HG03354 (cell line): ENCODE measurements around the gene DGLUCY.
"Not testable (repeated sequence)": the region's sequence is repeated elsewhere in the genome, so short reads cannot be mapped to it uniquely, and the experiment has no call there.

ENCODE experiments used
- ATAC-seq: cut with Tn5 transposase; IDR thresholded peaks from one replicate; pipeline ENCODE4 v1.9.1; 2021; ENCODE audit warnings: mild to moderate bottlenecking; ENCODE audit not compliant: unreplicated experiment, poor library complexity, severe bottlenecking

DGLUCY gene

DNA sequence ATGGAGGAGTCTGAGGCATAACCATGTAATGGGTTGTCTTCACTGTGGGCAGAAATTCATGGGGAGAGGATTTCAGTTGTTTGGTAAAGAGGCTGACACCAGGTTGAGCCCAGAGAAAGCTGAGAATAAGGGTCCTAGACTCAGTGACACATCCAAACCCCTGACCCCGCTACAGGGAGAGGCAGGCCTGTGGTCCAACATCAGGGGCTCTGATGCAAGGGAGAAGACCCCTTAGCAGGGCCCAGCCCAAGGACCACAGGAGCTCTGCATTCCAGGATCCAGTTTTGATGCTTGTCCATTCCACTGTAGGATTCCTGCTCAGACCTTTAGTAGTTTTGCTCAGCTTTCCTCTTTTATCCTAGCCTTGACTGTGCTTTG, 115.1 kb downstream of the DGLUCY start:
- ATAC-seq, result no peak

DNA sequence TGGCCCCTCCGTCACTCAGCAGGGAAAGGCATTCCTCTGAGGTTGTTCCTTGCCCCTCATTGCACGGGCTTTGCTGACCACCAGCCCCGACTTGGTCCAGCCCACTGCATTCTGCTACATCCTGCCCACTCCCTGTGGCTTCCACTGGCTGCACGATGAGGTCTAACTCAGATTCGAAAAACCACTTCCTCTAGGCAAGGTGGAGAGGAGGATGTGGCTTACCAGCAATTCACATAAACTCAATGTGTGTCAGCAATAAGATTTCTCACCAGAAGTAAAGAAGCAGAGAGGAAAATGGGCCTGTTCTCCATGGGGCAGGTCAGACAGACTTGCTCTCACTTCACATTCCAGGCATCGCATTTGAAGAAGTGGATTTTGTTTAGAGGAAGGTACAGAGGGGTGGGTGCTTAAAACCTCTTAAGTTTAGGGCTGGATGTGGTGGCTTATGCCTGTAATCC, 115.9 kb downstream of the DGLUCY start:
- peak; percentile 84 for ATAC-seq

DNA sequence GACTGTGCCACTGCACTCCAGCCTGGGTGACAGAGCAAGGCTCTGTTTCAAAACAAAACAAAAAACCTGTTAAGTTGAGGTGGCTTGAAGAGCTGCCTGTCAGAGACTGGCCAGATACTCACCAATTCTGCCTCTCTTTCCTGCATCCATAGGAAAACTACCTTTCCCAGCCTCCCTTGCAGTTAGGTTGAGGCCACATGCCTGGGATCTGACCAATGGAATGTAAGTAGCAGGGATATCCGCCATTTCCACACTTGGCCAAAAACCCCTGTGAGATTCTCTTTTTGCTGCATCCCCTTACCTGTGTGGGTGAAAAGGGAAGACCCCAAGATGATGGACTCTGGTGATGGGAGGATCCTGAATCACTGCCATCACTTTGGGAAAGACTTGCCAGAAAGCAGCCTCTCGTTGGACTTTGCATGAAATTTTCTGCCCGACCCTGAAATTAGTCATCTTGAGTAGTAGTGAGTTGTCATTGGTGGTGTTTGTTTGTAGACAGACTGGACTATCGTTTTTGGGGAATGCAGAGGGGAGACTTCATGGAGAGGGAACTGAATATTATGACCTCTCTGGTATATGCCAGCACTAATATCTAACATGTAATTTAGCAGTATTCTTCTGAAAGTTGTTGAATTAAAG, 116.6 kb downstream of the DGLUCY start:
- ATAC-seq, result no peak

DNA sequence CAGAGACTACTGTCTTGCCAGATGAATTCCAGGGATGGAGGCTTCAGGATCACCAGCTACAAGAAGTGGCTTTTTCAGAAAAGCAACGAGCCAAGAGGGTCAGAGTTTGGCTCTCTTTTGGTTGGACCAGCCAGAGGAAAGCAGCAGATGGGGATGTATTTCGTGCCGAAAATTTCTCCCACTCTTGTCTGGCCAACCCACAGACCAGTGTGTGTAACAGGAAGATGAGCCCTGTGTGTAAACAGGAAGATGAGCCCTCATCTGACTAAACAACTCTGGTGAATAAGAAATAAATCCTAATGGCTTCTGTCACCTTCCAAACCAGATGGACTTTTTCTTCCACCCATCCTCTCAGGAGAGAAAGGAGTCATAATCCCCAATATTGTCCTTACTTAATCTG, 117.6 kb downstream of the DGLUCY start:
- ATAC-seq, result no peak

DNA sequence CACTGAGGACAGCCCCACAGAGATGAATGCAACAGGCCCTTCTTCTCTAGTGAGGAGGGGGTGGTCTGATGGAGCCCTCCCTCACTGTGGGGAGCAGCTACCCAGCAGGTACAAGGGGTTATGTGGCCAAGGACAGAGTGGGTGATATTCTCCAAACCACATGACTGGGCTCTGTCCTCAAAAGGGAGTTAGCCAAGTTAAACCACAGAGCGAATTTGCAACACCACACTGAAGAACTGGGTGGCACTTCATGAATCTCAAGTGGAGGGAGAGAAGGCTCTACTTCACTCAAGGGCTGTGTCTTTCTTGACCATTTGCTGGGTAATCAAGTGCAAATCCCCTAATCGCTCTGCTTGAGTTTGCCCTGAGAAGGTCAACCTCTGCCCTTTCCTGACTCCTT, 118.2 kb downstream of the DGLUCY start:
- no peak for ATAC-seq

DNA sequence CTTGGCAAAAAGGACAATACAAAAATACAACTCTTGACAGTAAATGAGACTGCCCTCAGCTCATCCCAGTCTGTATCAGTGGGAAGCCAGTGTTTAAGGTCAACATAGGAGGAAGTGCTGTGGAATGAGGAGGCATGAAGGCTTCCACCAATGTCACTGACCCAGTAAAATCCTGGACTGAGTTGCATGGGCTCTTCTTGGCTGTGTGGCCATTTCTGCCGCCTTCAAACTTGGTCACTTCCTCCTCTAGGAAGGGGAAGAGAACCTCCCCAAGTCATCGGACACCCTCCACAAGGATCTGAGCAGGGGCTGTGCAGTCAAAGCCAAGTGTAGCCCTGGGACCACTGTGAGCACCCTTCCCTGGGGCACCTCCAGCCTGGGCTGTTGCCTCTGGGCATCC, 118.7 kb downstream of the DGLUCY start:
- ATAC-seq, result no peak

DNA sequence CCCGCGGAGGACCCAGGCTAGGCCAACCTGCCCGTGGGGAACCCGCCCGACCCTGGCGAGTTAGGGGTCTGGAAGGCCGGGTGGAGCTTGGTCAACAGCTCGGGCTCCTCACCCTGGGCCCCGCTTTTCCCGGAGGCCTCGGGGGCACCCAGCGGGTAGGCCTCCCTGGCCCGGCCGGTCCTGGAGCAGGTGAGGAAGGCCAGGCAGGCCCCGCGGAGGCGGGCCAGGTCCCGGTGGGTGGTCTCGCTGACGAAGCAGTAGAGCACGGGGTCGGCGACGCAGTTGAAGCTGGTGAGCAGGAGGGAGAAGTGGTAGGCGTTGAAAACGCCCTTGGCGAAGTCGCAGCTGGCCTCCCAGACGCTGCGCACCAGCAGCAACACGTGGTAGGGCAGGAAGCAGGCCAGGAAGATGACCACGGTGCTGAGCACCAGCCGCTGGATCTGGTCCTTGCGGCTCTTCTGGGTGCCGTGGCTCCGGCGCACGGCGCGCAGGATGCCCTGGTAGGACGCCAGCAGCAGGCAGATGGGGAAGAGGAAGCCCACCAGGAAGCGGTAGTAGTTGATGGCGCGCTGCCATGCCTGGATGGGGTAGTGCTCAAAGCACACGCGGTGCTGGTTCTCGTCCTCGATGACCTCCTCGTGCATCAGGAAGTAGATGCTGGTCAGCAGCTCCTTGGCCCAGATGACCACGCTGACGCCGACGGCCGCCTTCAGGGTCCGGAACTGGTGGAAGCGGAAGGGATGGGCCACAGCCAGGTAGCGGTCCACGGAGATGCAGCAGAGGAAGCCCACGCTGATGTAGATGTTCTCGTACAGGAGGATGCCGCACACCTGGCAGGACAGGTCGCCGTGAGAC, 120.3 kb downstream of the DGLUCY start:
- ATAC-seq, result no peak

DNA sequence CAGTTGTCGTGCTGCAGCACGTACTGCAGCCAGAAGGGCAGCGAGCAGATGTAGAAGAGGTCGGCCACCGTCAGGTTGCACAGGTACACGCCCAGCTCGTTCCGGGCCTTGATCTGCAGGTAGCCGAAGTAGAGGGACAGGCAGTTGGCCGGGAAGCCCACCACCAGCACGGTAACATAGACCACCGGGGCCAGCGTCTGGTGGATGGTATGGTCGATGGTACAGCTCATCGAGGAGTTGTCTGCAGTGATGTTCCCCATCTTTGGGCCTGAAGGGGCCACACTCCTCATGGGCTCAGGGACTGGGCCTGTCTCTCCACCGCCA, 120.9 kb downstream of the DGLUCY start:
- ATAC-seq, result no peak

DNA sequence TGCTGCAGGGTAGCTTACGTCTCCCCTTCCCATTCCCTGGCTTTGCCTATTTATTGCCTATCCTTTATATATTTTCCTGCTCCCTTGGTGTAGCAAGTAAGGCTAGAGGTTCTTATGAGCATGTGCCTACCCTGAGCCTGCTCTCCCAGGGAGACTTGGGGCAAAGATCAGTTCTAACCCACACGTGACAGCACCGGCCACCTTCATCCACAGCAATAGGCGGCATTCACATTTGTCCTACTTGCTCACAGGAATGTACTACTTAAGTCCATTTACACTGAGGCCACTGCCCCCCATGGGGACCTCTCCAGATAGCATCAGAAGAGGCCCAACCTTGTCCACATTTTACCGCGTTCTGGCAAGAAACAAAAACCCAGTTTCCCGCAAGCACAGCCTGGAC, 122.0 kb downstream of the DGLUCY start:
- no peak for ATAC-seq

DNA sequence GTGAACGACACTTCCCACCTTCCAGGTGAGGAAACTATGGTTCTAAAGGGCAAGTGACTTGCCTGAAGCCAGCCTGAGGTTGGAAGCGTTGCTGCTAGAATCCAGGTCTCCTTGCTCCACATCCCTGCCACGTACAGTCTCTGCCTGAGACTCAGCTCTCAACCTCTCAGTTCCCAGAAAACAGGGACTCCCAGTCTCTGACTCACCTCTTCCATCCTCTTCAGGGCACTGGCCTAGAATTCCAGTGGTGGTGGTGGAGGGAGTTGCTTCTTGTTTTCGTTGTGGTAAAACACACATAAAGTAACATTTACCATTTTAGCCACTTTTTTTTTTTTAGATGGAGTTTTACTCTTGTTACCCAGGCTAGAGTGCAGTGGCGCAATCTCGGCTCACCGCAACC, 123.3 kb downstream of the DGLUCY start:
- no peak for ATAC-seq

DNA sequence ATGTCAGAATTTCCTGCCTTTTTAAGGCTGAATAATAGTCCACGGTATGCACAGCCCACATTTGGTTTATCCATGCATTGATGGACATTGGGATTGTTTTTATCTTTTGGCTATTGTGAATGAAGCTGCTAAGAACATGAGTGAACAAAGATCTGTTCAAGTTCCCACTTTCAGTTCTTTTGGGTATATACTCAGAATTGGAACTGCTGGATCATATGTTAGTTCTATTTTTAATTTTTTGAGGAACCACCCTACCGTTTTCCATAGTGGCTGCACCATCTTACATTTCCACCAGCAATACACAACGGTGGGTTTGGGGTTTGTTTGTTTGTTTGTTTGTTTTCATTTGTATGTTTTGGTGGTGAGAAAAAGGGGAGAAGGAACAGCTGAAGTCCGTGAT, 124.2 kb downstream of the DGLUCY start:
- no peak for ATAC-seq

DNA sequence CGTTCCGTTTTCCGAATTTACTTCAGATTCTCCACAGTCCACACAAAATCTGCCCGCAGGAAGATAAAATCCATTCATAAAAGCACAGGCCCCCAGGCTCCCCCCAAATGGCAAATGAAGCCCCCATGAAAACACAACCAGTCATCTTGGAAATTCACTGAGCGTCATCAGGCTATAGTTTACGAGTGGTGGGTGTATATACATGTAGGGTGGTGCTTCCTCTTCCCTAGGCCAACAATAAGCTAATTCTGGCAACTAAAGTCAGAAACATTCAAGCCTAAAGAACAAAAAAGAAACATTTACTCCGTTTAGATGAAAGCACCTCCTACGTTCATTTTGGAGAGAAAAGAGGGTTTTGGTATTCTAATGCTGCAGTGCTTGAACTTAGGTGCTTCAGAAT, 124.8 kb downstream of the DGLUCY start:
- ATAC-seq, result no peak

DNA sequence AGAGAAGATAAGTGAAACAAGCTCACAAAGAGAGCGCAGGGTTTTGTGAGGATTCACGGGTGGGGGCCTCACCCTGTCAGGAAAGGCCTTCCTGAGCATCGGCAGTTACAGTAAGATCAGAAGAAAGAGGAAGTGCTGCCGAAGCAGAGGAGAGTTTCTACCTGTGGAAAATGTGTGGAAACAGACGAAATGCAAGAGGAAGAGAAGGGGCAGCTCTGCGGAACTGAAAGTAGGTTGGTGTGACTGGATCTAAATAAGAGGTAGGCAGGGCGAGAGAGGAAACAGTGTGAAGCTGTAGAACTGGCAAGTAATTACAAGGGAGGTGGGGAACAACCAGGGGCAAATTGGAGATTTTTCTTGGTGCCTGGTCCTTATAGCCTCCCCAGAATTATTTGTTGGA, 128.0 kb downstream of the DGLUCY start:
- peak; percentile 70 for ATAC-seq

DNA sequence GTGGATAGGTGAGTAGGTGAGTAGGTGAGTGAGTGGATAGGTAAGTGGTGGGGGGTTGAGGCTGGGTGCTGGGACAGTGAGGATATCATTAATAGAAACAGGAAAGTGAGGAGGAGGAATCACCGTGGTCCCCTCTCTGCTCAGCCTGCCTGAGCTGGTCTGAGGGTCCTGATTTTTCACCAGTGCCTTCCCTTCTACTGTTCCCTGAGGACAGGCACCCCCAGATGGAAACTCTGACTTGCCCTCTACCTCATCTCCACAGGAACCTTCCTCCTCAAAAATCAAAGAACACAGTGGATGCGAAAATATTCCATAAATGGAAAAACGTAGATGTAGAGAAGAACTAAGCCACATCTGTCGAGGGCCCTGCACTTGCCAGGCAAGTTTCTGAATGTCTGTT, 128.8 kb downstream of the DGLUCY start:
- no peak for ATAC-seq

DNA sequence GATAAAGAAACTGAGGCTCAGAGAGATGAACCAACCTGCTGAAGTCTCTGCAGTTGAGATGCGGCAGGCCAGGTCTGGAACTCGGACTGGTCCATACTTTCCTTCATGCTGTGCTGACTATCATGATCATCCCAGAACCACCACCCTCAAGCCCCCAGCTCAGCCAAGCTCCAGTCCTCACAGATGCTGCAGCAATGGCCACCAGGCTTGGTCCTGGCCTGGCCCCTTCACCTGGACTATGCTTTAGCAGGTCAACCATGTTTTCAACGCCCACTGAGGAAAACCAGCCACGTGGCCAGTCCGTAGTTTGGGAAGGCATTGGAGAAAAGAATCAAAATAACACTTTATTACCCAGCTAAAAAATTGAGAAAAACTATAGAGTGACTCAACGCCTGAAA, 129.2 kb downstream of the DGLUCY start:
- peak; percentile 4 for ATAC-seq

DNA sequence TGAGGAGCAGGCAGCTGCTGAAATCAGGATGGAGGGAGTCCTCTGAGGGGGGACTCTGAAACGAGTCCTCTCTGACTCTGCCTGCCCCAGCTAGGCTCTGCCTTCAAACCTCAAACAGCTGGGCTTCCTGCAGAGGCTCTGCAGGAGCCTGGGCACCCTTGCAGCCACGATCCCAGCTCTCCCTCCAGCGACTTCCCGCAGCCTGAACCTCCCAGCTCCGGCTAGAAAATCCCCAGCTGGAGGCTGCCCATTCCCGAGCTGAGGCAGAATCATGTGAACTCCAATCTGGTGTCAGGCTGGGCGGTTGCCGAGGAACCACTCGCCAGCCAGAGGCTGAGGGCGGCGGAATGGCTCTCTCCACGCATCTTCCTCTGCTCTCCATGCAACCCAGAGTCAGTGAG, 130.6 kb downstream of the DGLUCY start, which contains the start of gene GPR68:
Gene GPR68 (minus strand): TSS at position 204 of the 401 bp plus-strand sequence. CDS start 9,654 bp downstream, outside the sequence.
- ATAC-seq, result no peak

DNA sequence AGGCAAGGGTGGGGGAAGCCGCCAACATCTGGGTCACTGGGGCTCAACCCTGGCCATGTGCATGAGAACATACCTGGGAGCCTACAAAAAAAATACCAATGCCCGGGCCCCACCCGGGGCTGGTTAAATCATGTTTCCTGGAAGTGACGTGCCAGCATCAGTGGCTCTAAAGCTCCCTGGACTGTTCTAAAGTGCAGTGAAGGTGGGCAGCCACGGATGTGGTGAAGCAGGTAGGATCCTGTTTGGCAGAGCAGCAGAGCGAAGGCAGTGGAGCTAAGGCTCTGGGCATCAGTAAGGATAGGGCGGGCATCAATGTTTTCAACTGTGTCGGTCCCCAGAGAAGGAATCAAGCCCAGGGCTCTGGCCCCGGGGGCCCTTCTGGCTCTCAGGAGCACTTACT, 131.2 kb downstream of the DGLUCY start:
- ATAC-seq, result no peak

DNA sequence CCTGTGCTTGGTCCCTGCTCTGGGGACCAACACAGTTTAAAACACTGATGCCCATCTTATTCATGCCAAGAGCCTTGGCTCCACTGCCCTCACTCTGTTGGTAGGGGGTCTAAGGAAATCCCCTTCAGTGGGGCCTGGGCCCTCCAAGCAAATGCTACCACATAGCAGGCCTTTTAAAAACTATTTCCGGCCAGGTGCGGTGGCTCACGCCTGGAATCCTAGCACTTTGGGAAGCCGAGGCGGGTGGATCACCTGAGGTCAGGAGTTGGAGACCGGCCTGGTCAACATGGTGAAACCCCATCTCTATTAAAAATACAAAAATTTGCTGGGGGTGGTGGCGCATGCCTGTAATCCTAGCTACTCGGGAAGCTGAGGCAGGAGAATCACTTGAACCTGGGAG, 131.7 kb downstream of the DGLUCY start:
- ATAC-seq, result not testable (repeated sequence)

DNA sequence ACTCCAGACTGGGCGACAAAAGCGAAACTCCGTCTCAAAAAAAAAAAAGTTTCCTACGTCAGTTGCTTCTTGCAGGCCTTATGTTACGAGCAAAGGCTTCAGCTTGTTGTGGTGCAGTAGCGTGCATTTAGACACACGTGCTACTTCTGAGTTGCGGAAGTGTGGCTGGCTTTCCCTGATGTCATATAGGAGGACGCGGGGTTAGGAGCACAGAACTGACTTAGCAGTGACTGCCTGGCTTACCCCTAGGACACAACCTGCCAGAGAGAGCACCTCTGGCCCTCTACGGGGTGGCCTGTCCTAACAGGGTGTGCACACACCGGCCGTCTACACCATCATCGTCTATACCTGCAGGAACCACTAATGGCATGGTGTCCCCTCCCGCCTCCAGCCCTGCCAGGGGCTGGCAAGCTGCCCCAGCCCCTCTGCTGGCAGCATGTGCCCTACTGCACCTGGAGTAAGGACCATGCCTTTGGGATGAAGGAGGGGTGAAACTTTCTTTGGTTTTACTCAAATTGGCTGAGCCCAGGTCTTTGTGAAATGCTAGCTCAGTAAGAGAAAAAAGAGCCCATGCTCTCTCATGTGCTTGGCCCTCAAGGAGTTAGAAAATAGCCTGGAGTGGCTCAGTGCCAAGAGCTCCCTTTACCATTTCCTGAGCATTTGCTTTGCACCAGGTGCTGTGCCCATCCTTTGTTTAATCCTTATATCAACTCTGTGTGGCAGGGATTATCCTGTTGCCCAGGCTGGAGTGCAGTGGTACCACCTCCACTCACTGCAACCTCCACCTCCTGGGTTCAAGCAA, 132.4 kb downstream of the DGLUCY start:
- ATAC-seq, result no peak

DNA sequence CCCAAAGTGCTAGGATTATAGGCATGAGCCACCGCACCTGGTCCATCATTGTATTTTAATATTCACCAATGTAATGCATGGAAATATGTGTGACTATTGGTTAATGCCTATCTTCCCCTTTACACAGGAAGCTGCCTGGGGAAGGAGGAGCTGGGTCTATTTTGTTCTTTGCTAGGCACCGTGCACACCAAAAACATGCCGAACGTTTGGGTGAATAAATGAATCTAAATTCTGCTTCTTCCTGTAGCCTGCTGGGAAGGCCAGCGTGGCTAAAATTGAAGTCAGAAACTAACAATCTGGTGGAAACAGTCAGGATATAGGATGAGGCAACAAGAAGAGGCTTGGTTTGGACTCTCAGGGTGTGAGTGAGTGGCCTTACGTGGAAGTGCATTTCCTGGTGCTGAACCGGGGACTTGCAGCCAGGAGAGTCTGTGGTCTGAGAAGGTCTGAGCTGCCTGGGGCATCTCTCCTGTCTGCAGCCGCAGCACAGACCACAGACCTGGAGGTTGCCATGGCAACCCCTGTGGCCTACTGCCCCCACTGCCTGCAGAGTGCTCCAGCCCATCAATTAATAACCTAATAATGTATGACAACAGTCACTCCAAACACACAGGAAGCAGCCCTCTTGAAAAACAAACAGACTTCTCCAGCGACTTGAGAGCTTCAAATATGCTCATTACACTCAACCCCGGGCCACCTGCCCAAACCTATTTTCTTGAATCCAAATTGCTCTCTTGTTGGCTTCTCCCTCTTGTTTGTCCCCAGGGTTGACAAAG, 136.2 kb downstream of the DGLUCY start:
- ATAC-seq, result peak; percentile 87
